ENCODE results near the gene INPP5E. TPM values are rescaled to one million over a fixed set of nuclear protein-coding genes. Genes with fewer than 3 reads are reported as not detected.
A peak's percentile ranks its signal among the peaks of the same experiment; 100 is the strongest.

The INPP5E gene
- total RNA-seq, 1 experiment from 2014 or later = 10.7 TPM

DNA sequence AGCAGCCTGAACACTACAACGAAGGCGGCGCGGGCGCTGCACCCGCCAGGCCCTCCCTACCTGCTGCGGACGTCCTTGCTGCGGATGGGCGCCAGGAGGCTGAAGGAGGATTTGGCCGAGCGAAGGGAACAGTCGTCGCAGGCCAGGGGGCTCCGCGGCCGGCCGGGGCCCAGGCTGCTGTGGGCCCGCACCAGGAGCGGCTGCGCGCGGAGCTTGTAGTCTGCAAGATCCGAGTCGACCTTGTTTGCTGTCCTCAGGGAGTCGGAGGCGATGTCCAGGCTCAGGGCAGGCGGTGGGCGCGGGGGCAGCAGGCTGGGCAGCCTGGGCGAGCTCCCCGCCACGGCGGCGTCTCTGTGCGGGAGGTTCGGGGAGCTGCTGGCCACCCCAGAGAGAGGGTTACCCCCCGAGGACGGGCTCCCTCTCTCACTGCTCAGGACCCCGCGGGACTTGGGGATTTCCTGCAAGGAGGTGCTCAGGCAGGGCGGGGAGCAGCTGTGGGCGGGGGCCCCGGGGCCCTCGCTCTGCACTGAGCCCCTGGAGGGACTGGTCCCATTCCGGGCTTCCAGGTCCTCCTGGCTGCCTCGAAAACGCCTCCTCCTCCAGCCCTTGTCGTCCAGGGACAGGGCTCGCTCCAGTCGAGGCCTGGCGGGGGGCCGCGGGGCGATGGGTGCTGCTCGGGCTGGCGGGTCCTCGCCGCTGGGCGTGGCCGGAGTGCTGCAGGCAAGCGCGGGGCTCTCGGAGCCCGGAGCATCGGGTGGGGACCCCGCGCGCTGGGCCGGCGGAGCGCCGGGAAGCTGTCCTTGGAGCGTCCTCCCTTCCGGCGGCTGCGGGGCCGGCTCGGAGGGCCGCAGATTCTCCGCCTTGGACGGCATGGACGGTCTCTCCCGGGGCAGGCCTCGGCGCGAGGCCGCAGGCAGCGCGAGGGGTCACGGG is 831 bp downstream of the INPP5E start:
- no peaks in the 10 kb centered on the region for H3K27me3 ChIP-seq (ENCODE audit: low read length)
- no peaks in the 10 kb centered on the region for H3K9me2 ChIP-seq (replicated peaks; ENCODE audit: low read length)
- peaks cover 8% of the 10 kb centered on the region; the same call in 1 of the 2 replicates for H4K20me1 ChIP-seq (ENCODE audit: low read length)
- no peaks in the 10 kb centered on the region for H3F3A ChIP-seq (ENCODE audit: low read length, unreplicated experiment)
- ChIA-PET CTCF (no interaction called here), POLR2A (ENCODE audit: unreplicated experiment) (no interaction called here)
- TF ChIP-seq, protein P1, sequence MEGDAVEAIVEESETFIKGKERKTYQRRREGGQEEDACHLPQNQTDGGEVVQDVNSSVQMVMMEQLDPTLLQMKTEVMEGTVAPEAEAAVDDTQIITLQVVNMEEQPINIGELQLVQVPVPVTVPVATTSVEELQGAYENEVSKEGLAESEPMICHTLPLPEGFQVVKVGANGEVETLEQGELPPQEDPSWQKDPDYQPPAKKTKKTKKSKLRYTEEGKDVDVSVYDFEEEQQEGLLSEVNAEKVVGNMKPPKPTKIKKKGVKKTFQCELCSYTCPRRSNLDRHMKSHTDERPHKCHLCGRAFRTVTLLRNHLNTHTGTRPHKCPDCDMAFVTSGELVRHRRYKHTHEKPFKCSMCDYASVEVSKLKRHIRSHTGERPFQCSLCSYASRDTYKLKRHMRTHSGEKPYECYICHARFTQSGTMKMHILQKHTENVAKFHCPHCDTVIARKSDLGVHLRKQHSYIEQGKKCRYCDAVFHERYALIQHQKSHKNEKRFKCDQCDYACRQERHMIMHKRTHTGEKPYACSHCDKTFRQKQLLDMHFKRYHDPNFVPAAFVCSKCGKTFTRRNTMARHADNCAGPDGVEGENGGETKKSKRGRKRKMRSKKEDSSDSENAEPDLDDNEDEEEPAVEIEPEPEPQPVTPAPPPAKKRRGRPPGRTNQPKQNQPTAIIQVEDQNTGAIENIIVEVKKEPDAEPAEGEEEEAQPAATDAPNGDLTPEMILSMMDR (conservative IDR thresholded peaks at IDR 0.05; ENCODE audit: low read depth, low read length) = no peak
- TF ChIP-seq EZH2phosphoT487 (IDR thresholded peaks at IDR 0.05; ENCODE audit: borderline replicate concordance, low read length) (no peak), EZH2 (IDR thresholded peaks at IDR 0.05; ENCODE audit: low read length, unreplicated experiment) (no peak)
- H3K27ac ChIP-seq (ENCODE audit: low read length) = no peak overlapping the region
- peaks cover 1% of the 10 kb centered on the region; the same call in 1 of the 2 replicates for H3K36me3 ChIP-seq (ENCODE audit: low read depth, low read length)
- H2AFZ ChIP-seq (ENCODE audit: low read length) = peak overlapping the region; percentile 59
- H3K9ac ChIP-seq (ENCODE audit: low read length) = peak overlapping the region; percentile 78
- no peaks in the 10 kb centered on the region for H3K9me3 ChIP-seq (ENCODE audit: low read length)
- H3K79me2 ChIP-seq (ENCODE audit: low read length) = peaks cover 41% of the 10 kb centered on the region
- no TSS peak for BruUV-seq (replicated peaks)
- peak; percentile 16 for DNase-seq
- peaks cover 14% of the 10 kb centered on the region for H3K4me1 ChIP-seq (ENCODE audit: insufficient read depth, low read length)
- peak overlapping the region; percentile 87 for H3K4me3 ChIP-seq (ENCODE audit: low read length)
- H3K4me2 ChIP-seq (ENCODE audit: low read length) = peak overlapping the region; percentile 87
- intact Hi-C loops (cut with micrococcal nuclease) = no loop called here
- ATAC-seq = peak; percentile 39

DNA sequence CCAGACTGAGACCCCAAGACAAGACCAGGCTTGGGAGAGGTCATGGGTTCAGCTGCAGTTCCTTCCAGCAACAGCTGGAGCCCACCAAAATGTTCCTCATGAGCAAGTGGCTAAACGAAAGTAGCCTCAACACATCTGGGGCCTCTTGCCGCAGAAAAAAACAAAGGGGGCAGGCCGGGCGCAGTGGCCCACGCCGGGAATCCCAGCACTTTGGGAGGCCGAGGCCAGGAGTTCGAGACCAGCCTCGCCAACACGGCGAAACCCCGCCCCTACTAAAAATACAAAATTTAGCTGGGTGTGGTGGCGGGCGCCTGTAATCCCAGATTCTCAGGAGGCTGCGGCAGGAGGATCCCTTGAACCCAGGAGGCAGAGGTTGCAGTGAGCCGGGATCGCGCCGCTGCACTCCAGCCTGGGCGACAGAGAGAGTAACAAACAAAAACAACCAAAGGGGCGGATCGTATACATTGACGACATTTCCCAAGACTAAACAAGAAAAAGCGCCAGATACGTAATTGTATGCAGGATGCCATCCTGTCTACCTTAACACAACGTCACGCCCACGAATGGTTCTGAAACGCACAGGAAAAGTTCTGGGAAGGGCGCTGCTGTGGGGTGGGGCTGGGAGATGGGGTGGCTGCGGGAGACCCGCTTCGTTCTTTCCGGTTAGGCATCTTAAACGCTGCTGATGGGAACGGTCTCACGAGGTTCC is 1.7 kb downstream of the INPP5E start:
- no peaks in the 10 kb centered on the region for H3K9me2 ChIP-seq (replicated peaks; ENCODE audit: low read length)
- H3K27me3 ChIP-seq (ENCODE audit: low read length) = no peaks in the 10 kb centered on the region
- H3K4me1 ChIP-seq (ENCODE audit: insufficient read depth, low read length) = peaks cover 14% of the 10 kb centered on the region
- ATAC-seq (no peak), DNase-seq (peak; percentile 3)
- no peaks in the 10 kb centered on the region for H3K36me3 ChIP-seq (ENCODE audit: low read depth, low read length)
- H3K4me3 ChIP-seq (ENCODE audit: low read length) = peak overlapping the region; percentile 87
- peaks cover 8% of the 10 kb centered on the region; the same call in 1 of the 2 replicates for H4K20me1 ChIP-seq (ENCODE audit: low read length)
- intact Hi-C loops (cut with micrococcal nuclease) = no loop called here
- H3K79me2 ChIP-seq (ENCODE audit: low read length) = peaks cover 41% of the 10 kb centered on the region
- H3K27ac ChIP-seq (ENCODE audit: low read length) = no peak overlapping the region
- no peak for TF ChIP-seq EZH2phosphoT487 (IDR thresholded peaks at IDR 0.05; ENCODE audit: borderline replicate concordance, low read length)
- TF ChIP-seq, protein P1 (conservative IDR thresholded peaks at IDR 0.05; ENCODE audit: low read depth, low read length) = no peak
- no peak for TF ChIP-seq EZH2 (IDR thresholded peaks at IDR 0.05; ENCODE audit: low read length, unreplicated experiment)
- no peaks in the 10 kb centered on the region for H3K9me3 ChIP-seq (ENCODE audit: low read length)
- peak overlapping the region; percentile 78 for H3K9ac ChIP-seq (ENCODE audit: low read length)
- ChIA-PET CTCF (no interaction called here), POLR2A (ENCODE audit: unreplicated experiment) (no interaction called here)
- H2AFZ ChIP-seq (ENCODE audit: low read length) = peak overlapping the region; percentile 59; the same call in 1 of the 2 replicates
- H3F3A ChIP-seq (ENCODE audit: low read length, unreplicated experiment) = no peaks in the 10 kb centered on the region
- no TSS peak for BruUV-seq (replicated peaks)
- peak overlapping the region; percentile 87 for H3K4me2 ChIP-seq (ENCODE audit: low read length)

All from PC-3 (cell line).